GM21825 (cell line): ENCODE data around the gene EBLN1.
"Not testable (repeated sequence)": the region's sequence is repeated elsewhere in the genome, so short reads cannot be mapped to it uniquely, and the experiment has no call there.

ENCODE experiments used
- ATAC-seq: cut with Tn5 transposase; IDR thresholded peaks from one replicate; pipeline ENCODE4 v1.9.1; 2021; ENCODE audit warnings: mild to moderate bottlenecking, moderate library complexity; ENCODE audit not compliant: unreplicated experiment

The EBLN1 gene

DNA sequence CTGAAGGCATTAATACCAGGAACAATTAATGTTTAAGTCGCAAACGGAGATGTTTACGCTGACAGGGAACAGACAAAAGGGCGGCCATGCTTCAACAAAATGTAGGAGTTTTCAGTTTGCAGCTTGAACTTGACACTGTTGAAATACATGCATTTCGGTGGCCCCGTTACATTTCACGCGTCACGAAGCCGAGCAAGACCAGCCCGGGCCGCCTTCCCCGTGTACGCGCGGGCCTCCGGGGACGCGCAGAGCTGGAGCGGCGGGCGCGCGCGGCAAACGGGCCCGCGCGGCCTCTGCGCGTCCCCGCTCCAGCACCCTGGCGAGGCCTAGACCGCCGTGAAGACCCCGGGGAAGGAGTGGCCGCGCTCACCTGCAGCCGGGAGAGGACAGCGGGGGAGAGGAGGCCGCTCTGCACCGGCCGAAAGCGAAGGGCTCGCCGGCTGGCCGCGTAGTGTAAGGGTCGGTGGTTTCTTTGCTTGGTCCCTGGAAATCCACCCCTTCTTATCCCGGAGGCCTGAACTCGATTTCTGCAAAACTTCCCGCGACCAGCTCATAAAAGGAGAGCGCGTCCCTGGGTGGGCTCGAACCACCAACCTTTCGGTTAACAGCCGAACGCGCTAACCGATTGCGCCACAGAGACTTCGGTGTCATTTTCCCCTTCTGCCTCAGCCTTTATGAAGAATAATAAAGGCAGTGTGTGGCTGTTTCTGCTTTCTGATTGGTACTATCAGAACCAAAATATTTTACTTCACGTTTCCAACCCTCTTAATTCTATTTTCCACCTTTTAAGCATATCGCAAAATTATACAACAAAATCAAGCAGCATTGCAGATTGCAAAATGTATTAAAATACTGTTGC is 11.4 kb upstream of the EBLN1 start:
- ATAC-seq, result peak; percentile 81

- no peak for ATAC-seq
Measured at GRCh38 chr10:22228167-22228938, 10.5 kb upstream of the EBLN1 start.

DNA sequence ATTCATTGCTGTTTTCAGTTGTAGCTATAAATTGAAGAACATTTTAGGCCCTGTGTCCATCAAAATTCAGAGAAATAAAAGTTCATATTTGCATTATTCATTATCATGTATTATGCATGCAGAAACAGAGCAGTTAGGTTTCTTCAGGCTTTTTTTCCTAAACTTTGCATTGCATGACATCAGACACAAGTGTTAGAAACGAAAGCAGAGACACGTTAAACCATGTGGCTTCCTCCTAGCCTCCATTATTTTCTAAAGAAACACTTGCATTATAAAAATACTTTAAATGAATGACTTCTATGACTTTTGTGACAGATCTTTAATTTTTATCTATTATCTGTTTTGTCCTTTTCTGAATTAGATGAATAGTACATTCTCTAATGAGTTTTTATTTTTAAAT is 8.8 kb upstream of the EBLN1 start:
- no peak for ATAC-seq

- ATAC-seq, result no peak
Measured at GRCh38 chr10:22222236-22223190, 4.7 kb upstream of the EBLN1 start.

DNA sequence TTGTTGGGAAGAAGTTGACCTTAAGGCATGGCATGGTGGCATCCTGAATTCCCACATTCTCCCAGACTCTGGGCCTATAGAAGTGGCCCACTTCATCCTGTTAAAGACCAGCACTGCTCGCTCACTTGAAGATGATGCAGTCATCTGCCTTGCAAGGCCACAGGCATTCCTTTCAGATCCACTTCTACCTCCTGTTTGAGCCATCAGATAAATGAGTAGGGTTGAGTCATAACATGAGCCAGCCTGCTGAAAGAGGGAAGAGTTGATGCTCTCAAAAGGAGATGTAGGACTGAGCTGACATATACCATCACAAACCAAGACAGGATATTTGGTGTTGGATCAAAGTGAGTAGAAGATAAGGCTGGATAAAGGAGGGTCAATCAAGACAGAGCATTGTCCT is 1.5 kb upstream of the EBLN1 start:
- no peak for ATAC-seq

GRCh38 chr10:22218448-22218847 is 633 bp upstream of the EBLN1 start:
- ATAC-seq, result no peak

GRCh38 chr10:22217084-22217483 is 731 bp downstream of the EBLN1 start:
- not testable (repeated sequence) for ATAC-seq

GRCh38 chr10:22210267-22210666 is 7.5 kb downstream of the EBLN1 start:
- ATAC-seq, result no peak

GRCh38 chr10:22193945-22194344 is 23.9 kb downstream of the EBLN1 start:
- no peak for ATAC-seq

- no peak for ATAC-seq
Measured at GRCh38 chr10:22185586-22185985, 32.2 kb downstream of the EBLN1 start.

DNA sequence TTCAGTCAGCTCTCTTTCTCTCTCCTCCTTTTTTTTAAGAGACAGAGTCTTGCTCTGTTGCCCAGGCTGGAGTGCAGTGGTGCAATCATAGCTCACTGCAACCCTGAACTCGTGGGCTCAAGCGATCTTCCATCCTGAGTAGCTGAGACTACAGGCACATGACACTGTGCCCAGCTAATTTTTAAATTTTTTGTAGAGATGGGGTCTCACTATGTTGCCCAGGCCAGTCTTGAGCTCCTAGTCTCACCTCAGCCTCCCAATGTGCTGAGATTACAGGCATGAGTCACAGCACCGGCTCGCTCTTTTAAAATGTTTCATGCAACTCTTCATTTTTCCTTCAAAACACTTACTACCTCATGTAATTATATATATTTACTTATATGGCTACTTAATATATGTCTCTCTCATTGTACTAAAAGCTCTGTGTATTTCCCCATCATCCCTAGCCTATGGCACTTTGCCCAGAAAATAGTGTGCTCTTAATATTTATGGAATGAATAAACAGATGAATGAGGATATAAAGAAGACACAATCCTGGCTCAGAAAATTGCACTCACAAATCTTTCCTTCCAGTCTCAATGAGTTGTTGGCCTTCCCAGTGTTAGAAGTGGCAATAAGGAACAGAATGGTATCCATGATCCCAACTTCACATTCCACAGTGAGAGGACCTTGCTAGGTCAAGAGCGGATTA is 33.9 kb downstream of the EBLN1 start:
- ATAC-seq, result no peak

GRCh38 chr10:22180724-22181123 is 37.1 kb downstream of the EBLN1 start:
- ATAC-seq, result no peak

GRCh38 chr10:22174442-22174841 is 43.4 kb downstream of the EBLN1 start:
- ATAC-seq, result no peak

DNA sequence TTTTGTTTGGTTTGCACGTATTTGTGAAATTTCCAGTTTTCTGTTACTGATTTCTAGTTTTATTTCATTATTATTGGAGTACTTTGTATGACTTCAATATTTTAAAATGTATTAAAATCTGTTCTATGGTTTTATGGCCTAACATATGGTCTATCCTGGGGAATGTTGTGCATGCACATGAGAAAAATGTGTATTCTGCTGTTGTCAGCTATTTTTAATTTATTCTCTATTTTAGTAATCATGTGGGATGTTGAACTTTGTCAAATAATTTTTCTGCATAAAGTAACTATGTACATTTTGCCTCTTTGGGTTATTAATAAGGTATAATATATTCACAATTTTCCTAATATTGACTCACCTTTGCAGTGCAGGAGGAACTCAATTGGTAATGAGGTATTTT is 46.7 kb downstream of the EBLN1 start:
- ATAC-seq, result no peak

DNA sequence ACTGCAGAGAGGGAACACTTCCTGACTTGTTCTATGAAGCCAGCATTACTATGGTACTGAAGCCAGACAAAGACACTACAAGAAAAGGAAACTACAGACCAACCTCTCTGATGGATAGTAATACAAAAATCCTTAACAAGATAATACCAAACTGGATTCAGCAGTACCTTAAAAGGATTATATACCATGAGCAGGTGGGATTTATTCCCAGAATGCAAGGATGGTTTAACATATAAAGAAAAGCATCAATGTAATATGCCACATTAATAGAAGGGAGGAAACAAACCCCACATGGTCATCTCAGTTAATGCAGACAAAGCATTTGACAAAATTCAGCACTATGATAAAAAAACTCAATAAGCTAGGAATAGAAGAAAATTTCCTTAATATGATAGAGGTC is 47.2 kb downstream of the EBLN1 start:
- ATAC-seq, result no peak

DNA sequence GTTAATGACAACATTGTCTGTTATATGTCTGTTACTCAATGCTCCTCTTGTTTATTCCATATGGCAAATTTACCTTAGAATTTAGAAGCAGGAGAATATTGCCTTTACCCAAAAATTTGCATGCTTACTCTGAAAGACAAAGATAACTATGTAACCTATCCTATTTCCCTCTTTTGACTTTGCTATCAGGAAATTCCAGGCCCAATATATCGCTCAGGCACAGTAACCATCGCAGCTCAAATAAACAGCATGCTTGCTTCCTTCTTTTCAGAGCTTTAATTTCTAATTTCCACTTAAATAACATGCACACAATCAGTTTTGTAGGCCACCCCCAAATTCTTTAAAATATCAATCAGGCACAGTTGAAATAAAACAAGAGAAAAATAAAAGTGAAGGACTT is 57.8 kb downstream of the EBLN1 start:
- no peak for ATAC-seq

DNA sequence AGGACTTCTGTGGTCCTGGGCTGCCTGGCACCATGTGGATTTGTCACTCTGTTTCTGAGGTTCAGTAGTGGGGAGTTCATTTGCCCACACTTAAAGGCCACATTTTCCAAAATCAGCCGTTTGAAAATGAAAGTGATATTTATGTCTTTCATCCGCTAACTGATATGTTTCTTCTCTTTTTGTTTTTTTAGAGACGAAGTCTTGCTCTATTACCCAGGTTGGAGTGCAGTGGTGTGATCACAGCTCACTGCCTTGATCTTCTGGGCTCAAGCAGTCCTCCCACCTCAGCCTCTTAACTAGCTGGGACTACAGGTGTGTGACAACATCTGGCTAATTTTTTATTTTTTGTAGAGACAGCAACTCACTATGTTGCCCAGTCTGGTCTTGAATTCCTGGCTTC is 58.6 kb downstream of the EBLN1 start:
- ATAC-seq, result no peak
